ENCODE results near the gene RDX. TPM values are rescaled to one million over a fixed set of nuclear protein-coding genes. Genes with fewer than 3 reads are reported as not detected.

Gene RDX
- total and polyA plus RNA-seq, 2 of the 8 experiments (the other 6 are each of a cell fraction or from before 2014, with no cell fraction given), result 27.4 to 100 TPM

- 93% methylated on average over 6 of the region's 6 CpGs; no CpG with 5 or more reads in 1 of the 2 experiments for WGBS, 2 experiments (ENCODE audit: extremely low coverage in 1 of 2, insufficient coverage in 1 of 2, insufficient read length in 1 of 2, insufficient replicate concordance in 2 of 2, low coverage in 1 of 2, low lambda C conversion rate in 2 of 2, missing lambda C conversion rate in 1 of 2)
- CTCF ChIA-PET (ENCODE audit: partially characterized antibody), result interaction anchor here (0.9 to 7.1 kb wide), 4 partner anchors 12 to 242 kb away, joined by 3 to 46 read pairs (median 4); partner anchors contain the start of gene FDX1
- no peak overlapping the region for H3K9ac ChIP-seq (replicated peaks in 1 of 4; ENCODE audit: extremely low read depth in 1 of 4, low read depth in 3 of 4, low read length in 3 of 4)
- no peak for TF ChIP-seq SIN3A (conservative IDR thresholded peaks at IDR 0.05 in 1 of 2, IDR thresholded peaks at IDR 0.05 in 1 of 2; ENCODE audit: low read depth in 1 of 2, low read length in 2 of 2)
- no peak for TF ChIP-seq EP300 (IDR thresholded peaks at IDR 0.05; ENCODE audit: borderline replicate concordance in 1 of 2, low read depth in 2 of 2, low read length in 2 of 2)
- no peak for TF ChIP-seq EGR1 (IDR thresholded peaks at IDR 0.05; ENCODE audit: borderline replicate concordance, low read depth, low read length)
- no peak for TF ChIP-seq GABPA (IDR thresholded peaks at IDR 0.05; ENCODE audit: borderline replicate concordance, insufficient read depth, low read length)
- TF ChIP-seq SIRT6 (IDR thresholded peaks at IDR 0.05; ENCODE audit: low read length), result no peak
- TF ChIP-seq HDAC6 (IDR thresholded peaks at IDR 0.05; ENCODE audit: low read depth, low read length), result no peak
- TF ChIP-seq CBX5 (IDR thresholded peaks at IDR 0.05; ENCODE audit: low read depth, low read length), result no peak
- TF ChIP-seq USF2 (IDR thresholded peaks at IDR 0.05; ENCODE audit: low read length), result no peak
- no peak for TF ChIP-seq ASH2L (IDR thresholded peaks at IDR 0.05; ENCODE audit: low read length)
- no peak for TF ChIP-seq RNF2 (IDR thresholded peaks at IDR 0.05; ENCODE audit: borderline replicate concordance, low read depth, low read length, missing control alignments, poor library complexity, severe bottlenecking)
- TF ChIP-seq SRF (IDR thresholded peaks at IDR 0.05; ENCODE audit: low read depth, low read length), result no peak
- no peak for TF ChIP-seq JUN (IDR thresholded peaks at IDR 0.05; ENCODE audit: low read depth, low read length)
- no peak for TF ChIP-seq YY1 (IDR thresholded peaks at IDR 0.05; ENCODE audit: low read depth, low read length)
Measured at GRCh38 chr11:110187731-110188130, 108.7 kb downstream of the RDX start.

More at GRCh38 chr11:110187731-110188130, 108.7 kb downstream of the RDX start:
- H3K4me3 ChIP-seq (ENCODE audit: extremely low read depth in 1 of 4, insufficient read depth in 2 of 4, low read depth in 3 of 4, low read length in 4 of 4), result no peak overlapping the region
- H3K27ac ChIP-seq (ENCODE audit: low read depth, low read length), result no peak overlapping the region
- no peak overlapping the region for H4K5ac ChIP-seq (ENCODE audit: insufficient read length, low read depth, low read length)
- no peak overlapping the region for H2BK20ac ChIP-seq (ENCODE audit: low read length)
- no peaks in the 10 kb centered on the region for H3K79me2 ChIP-seq (ENCODE audit: control insufficient read depth in 1 of 2, insufficient read depth in 2 of 2, low read length in 2 of 2)
- H3K4me1 ChIP-seq (replicated peaks in 1 of 4; ENCODE audit: control insufficient read depth in 3 of 4, insufficient read depth in 4 of 4, low read length in 3 of 4), result peaks cover 0 to 10% (median 9%) of the 10 kb centered on the region in 4 experiments; a peak in 6 of 7 replicates
- no peak overlapping the region for H3K4me2 ChIP-seq (ENCODE audit: insufficient read depth in 1 of 2, low read depth in 2 of 2, low read length in 2 of 2)
- no peak overlapping the region for H3K56ac ChIP-seq (replicated peaks; ENCODE audit: insufficient read length, low read depth, low read length)
- no peak overlapping the region for H3K18ac ChIP-seq (ENCODE audit: extremely low read depth, low read length)
- no peak for FAIRE-seq
- H4K91ac ChIP-seq (replicated peaks; ENCODE audit: insufficient read length, low read length), result no peak overlapping the region
- H2BK5ac ChIP-seq (ENCODE audit: low read depth, low read length), result no peak overlapping the region
- H3K4ac ChIP-seq (replicated peaks; ENCODE audit: insufficient read length, low read depth, low read length), result no peak overlapping the region
- H3K27me3 ChIP-seq (replicated peaks in 1 of 4; ENCODE audit: control insufficient read depth in 3 of 4, extremely low read depth in 1 of 4, insufficient read depth in 3 of 4, low read length in 3 of 4), result no peaks in the 10 kb centered on the region
- H2BK12ac ChIP-seq (ENCODE audit: low read depth, low read length), result no peak overlapping the region
- no peak for DNase-seq (ENCODE audit: low read depth in 1 of 2, low spot score in 2 of 2)
- no peaks in the 10 kb centered on the region for H3K9me3 ChIP-seq (ENCODE audit: insufficient read depth in 2 of 2, low read depth in 1 of 2, low read length in 1 of 2)
- H2AK5ac ChIP-seq (ENCODE audit: low read depth, low read length), result no peak overlapping the region
- no peak overlapping the region for H2AFZ ChIP-seq (ENCODE audit: low read length)
- no peak overlapping the region for H2BK120ac ChIP-seq (replicated peaks; ENCODE audit: low read depth, low read length)
- no peaks in the 10 kb centered on the region for H4K20me1 ChIP-seq (replicated peaks in 1 of 2; ENCODE audit: control insufficient read depth in 1 of 2, insufficient read depth in 2 of 2, low read length in 2 of 2)
- H3K23me2 ChIP-seq (ENCODE audit: low read depth, low read length), result no peaks in the 10 kb centered on the region
- H2BK15ac ChIP-seq (ENCODE audit: low read length), result 0 out of 2 replicates have a peak overlapping the region, but pooled peaks have one; percentile 61
- no peak overlapping the region for H3K14ac ChIP-seq (ENCODE audit: insufficient read length)
- POLR2A ChIA-PET (ENCODE audit: partially characterized antibody), result no interaction called here
- H3K79me1 ChIP-seq (ENCODE audit: low read depth, low read length), result no peaks in the 10 kb centered on the region
- H4K8ac ChIP-seq (ENCODE audit: extremely low read depth, insufficient read depth, low read length), result no peak overlapping the region
- H3K36me3 ChIP-seq (ENCODE audit: control insufficient read depth in 2 of 4, insufficient read depth in 4 of 4, low read length in 3 of 4), result no peaks in the 10 kb centered on the region
- no peak overlapping the region for H3K23ac ChIP-seq (ENCODE audit: insufficient read length)

Measured in H1 (cell line).